Fibroblast of skin of back (primary cell): ENCODE measurements around the gene LCP2.

Source experiments
- DNase-seq: peaks from one replicate; pipeline ENCODE4 v3.0.0-alpha.2; 2013

The LCP2 gene

GRCh38 chr5:170296036-170296934, 1.3 kb downstream of the LCP2 start:
- no peak for DNase-seq

DNA sequence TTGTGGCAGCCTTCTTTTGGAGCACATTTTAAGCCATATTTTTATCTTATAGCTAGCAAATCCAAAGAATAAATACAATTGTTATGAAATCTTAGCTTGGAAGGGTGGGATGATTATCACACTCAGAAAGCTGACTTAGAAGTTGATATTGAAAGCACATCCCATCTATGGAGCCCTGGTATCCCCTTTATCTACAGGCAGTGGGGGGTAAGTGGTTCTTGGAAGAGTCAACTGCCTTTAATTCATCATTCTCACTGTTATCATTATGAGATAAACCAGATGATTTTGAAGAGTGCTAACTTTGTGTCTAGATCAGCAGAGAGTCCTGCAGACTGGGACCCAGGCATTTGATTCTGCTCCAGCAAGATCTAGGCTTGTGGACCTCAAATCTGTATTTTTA, 3.0 kb downstream of the LCP2 start:
- DNase-seq: no peak

- DNase-seq: no peak
Measured at GRCh38 chr5:170294057-170294456, 3.5 kb downstream of the LCP2 start.

DNA sequence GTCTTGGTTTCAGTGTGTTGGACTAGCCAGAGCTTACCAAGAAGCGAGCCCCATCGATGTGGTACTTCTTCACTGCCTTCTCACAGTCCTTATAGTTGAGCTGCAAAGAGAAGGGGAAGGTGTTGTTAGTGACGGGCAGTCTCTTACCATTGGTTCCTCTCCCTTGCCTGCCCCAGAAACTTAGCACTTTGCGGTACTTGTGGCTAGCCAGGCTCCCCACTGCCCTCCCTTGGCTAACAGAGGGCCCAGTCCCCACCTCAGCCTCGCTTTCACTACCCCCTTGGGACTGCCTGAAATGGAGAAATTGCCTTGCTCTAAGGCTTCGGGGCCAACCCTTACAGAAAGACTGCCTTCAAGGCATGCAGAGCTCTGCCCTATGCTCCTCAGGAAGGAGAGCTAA, 4.3 kb downstream of the LCP2 start:
- no peak for DNase-seq

GRCh38 chr5:170292179-170293104, 5.1 kb downstream of the LCP2 start:
- DNase-seq: no peak

- no peak for DNase-seq
Measured at GRCh38 chr5:170290498-170290897, 7.1 kb downstream of the LCP2 start.

- DNase-seq: no peak
Measured at GRCh38 chr5:170289764-170290163, 7.8 kb downstream of the LCP2 start.

DNA sequence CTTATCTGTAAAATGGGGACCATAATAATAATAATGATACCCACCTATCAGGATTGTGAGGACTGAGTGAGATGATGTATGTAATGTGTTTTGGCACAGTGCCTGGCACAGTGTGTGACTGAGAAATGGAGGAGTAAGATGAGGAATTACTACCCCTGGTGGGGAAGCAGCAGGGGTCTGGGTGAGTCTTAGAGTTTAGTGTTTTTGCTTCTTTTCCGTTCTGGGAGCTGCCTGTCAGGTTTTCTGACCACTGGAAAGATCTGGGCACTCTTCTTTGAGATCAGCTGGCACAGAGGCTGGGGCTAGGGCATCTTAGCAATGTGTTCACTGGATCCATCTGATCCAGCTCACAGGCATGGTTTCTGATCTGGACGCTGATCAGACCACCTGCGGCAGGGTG, 8.5 kb downstream of the LCP2 start:
- no peak for DNase-seq

DNA sequence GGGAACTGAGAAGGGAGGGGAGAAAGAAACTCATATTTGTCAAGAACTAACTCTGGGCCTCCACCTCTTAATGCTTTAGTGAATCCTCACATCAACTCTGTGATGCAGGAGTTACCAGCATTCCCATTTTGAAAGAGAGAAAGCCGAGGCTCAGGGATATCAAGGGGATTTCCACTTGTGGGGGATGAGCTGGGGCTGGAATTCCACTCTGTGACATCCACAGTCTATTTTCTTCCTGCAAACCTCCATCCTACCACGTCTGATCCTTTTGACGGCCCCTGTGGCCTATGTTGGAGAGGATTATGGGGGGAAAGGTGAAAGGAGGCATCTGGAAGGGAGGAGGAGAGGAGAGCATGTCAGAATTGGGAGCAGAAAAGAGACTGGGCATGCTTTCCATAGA, 9.0 kb downstream of the LCP2 start:
- DNase-seq: no peak

DNA sequence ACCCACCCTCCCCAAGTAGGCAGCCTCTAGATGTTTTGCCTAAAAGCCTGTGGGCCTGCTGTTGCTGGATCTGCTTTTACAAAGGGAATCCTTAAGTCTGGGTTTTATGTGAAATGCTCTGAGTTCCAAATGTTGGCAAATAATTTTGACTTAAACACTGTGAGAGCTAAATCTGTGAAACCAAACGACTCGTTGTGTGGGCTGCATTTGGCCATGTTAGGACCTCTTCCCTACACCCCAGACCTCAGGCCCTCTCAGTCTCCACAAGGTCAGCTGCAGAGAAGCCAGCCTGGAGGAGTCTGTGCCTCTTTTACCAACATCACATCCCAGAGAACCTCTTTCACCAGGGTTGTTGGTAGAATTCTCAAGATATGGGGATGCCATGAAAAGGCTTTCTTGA, 9.4 kb downstream of the LCP2 start:
- no peak for DNase-seq

DNA sequence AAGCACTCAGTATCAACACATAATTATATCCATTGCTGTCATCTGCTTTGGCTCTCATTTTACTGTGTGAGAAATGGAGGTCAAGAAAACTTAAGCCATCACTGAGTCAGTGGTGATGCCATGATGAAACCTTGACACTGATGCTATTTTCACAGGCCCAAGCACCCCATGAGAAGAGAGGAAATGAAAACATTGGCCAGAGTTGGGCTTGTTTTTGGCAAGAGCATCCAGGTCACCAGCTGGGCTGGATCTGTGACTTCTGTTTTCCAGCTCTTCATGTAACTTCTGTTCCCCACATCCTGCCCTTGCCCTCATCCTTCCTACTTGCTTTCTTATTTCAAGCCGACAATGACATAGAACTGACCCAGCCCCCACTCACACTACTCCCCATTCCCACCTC, 10.0 kb downstream of the LCP2 start:
- no peak for DNase-seq

DNA sequence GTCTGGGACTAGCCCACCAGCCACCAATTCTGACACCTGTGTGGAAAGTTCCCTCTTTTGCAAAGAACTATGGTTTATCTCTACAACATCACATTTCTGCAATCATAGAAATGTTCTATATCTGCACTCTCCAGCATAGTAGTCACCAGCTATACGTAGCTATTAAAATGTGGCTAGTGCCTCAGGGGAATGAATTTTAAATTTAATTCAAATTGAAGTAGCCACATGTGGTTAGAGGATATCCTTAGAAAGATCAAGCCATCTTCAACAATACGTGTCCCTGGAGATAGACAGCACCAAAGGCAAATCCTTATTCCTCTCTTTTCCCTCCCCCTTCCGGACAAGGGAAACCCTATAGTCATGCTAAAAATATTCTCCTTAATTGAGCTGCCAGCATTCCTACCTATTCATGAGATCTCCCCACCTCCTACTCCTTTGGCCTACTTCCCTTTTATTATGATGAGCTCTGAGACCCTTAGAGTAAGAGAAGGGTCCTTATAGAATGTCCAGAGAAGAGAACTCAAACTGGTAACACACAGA, 11.1 kb downstream of the LCP2 start:
- DNase-seq: no peak

- no peak for DNase-seq
Measured at GRCh38 chr5:170285181-170285580, 12.4 kb downstream of the LCP2 start.

GRCh38 chr5:170284231-170284630, 13.3 kb downstream of the LCP2 start:
- no peak for DNase-seq

DNA sequence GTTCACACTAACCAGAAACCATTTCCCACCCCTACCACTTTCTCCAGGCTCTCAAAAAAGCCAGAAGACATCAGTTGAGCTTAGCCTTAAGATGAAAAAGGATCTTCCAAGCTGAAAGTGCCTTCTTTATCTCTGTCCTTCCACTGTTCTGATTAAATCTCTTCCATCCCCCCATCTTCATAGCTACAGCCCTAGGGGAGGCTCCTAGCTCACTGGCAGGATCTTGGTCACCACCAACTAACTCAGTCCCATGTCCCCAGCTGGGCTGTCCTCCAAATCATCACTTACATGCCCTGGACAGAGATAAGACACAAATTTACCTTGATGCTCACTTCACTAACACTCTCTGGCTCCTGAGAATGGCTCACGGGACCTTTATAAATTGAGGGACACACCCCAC, 14.3 kb downstream of the LCP2 start:
- no peak for DNase-seq

DNA sequence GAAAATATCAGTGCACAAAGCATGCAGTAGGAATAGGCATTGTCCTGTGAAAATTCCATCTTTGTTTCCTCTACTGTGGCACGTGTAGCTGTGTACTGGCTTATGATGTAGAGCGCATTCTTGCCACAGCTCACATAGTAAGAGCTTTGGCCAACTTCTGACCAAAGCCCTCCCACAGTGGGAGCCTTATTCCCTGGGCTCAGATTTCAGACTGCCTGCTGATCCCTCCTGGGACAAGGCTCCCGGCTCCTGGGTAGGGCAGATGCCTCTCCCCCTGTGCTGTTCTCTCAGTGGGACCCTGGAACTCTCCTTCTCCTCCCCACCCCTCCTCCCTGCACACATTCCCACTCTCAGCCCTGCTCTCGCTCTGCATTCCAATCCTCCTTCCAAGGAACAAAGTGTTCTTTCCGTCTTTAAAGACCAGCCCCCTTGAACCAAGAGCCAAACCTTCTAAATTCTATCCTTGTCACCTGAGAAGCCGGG, 17.5 kb downstream of the LCP2 start:
- DNase-seq: no peak

GRCh38 chr5:170279459-170279817, 18.1 kb downstream of the LCP2 start:
- DNase-seq: no peak

DNA sequence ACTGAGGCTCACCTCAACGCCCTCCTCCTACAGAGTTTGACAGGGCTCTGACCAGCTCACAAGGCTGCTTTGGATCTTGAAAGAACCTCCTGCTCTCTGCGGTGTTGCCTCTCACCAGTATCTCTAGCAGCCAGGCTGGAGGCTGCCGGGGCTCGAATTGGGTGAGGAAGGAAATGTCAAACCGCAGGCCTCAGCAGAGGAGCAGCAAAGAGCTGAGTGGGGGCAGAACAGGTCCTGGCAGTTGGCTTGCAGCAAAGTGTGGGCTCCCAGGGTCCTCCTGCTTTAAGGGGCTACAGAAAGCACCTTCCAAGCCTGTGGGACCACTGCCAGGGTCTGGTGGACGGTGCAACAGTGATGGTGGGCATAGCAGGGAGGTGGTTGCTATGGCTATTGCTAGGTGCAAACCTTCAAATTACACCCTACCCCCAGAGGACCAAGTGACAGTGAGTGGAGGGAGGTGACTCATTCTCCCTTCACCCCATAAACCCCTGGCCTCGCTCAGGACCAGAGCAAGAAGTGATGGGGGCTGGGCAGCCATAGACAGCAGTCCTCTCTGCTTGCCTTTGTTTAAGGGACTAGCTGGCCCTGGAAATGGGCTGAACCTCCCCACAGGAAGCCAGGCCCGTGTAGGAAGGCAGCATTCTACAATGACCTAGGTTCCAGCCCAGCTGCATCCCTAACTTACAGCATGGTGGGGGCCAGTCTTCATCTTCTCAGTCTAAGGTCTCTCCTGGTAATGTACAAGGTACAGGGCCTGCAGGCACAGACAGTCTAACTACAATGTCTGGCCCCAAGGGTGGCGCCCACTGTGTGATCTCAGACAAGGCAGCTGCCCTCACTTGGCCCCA, 18.7 kb downstream of the LCP2 start:
- DNase-seq: no peak

DNA sequence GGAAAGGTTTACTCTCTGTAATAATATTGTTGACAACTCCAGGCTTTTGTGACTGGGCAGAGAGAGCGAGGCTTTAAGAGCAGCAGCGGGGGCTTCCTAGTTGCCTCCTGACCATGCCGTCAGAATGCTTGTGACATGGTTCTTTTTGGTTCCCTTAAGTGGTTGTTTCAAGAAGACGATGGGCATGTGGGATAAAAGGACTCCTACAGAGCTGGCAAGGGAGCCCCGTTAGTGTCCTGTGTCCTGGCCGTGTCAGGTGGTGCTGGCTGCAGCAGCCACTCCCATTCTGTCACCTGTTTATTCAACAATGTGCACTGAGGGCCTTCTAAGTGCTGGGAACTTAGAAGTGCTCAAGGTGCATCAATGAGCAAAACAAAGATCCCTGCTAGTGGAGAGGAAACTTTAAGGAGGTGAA, 19.7 kb downstream of the LCP2 start:
- DNase-seq: no peak

DNA sequence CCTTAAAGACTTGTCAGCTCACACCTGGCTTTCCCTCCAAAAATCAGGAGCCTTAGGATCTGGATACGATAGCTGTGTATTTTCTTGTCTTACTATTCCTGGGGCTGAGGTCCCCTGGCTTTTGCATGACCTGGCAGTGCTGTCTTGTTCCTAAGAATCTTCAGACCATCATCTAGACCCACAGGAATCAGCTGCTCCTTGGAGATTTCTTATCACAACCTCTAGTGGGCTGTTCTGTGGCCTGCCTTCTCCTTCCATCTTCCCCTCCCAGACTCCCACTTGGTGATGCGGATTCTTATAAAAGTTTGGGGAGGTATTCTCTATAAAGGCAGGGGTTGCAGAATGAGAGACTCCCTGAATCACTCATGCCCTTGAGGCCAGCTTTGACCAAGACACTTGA, 21.4 kb downstream of the LCP2 start:
- no peak for DNase-seq

DNA sequence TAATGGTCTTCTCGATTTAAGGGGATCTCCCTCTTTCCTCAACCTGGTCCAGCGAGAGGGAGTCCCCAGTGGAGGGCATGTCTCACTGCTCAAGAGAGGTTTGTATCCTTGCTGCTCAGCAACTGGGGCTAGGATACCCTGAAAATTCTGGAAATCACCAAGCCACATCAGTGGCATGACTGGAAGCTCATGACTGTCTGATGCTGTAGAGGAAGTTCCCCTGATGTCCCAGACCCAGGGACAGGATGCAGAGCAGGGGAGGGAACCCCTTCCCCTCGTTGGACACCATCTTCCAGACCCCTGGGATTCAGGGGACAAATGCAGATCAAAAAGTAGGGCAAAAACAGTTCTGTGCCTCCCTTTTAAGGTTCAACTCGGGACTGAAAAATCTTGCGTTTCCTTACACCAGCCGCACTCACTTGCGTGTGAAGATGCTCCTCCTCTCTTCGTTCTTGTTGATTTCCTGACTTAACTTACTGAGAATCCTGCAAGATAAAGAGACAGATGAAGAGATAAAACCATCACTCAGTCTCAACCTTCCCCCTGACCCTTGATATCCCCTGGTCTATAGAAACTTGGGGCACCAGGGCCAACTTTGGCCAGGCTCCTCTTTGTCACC, 22.1 kb downstream of the LCP2 start:
- DNase-seq: no peak
